IPS-18a (cell line): ENCODE data around the gene TRIM42.

ENCODE experiments used
- H3K27ac ChIP-seq: one replicate; pipeline ENCODE4 v1.5.1; 2013; ENCODE audit warnings: low read length
- H3K27me3 ChIP-seq: one replicate; pipeline ENCODE4 v1.6.1; 2013; ENCODE audit warnings: mild to moderate bottlenecking, low read length; ENCODE audit not compliant: control insufficient read depth, insufficient read depth
- H3K36me3 ChIP-seq: one replicate; pipeline ENCODE4 v1.6.1; 2013; ENCODE audit warnings: low read depth, low read length; ENCODE audit not compliant: control insufficient read depth
- H3K4me1 ChIP-seq: one replicate; pipeline ENCODE4 v1.6.1; 2013; ENCODE audit warnings: low read depth, low read length; ENCODE audit not compliant: control insufficient read depth
- H3K4me3 ChIP-seq: one replicate; pipeline ENCODE4 v1.5.1; 2013; ENCODE audit warnings: low read length
- H3K9ac ChIP-seq: one replicate; pipeline ENCODE4 v1.6.1; 2013; ENCODE audit warnings: mild to moderate bottlenecking, low read length, moderate library complexity
- H3K9me3 ChIP-seq: one replicate; pipeline ENCODE4 v1.6.1; 2013; ENCODE audit warnings: low read depth, low read length; ENCODE audit not compliant: control insufficient read depth

TRIM42 gene

GRCh38 chr3:140710711-140711389, 33.0 kb downstream of the TRIM42 start:
- no peak overlapping the region for H3K9ac ChIP-seq
- no peak overlapping the region for H3K4me3 ChIP-seq
- H3K36me3 ChIP-seq = no peaks in the 10 kb centered on the region
- peaks cover 2% of the 10 kb centered on the region for H3K9me3 ChIP-seq
- no peak overlapping the region for H3K27ac ChIP-seq
- no peaks in the 10 kb centered on the region for H3K27me3 ChIP-seq
- peaks cover 6% of the 10 kb centered on the region for H3K4me1 ChIP-seq

- no peaks in the 10 kb centered on the region for H3K36me3 ChIP-seq
- H3K27ac ChIP-seq = no peak overlapping the region
- H3K4me1 ChIP-seq = peaks cover 6% of the 10 kb centered on the region
- H3K27me3 ChIP-seq = no peaks in the 10 kb centered on the region
- H3K9ac ChIP-seq = no peak overlapping the region
- H3K4me3 ChIP-seq = no peak overlapping the region
- H3K9me3 ChIP-seq = no peaks in the 10 kb centered on the region
Observed at GRCh38 chr3:140711390-140712035, 33.6 kb downstream of the TRIM42 start.

GRCh38 chr3:140712301-140712700, 34.4 kb downstream of the TRIM42 start:
- Histone ChIP-seq H3K4me1 (peaks cover 6% of the 10 kb centered on the region), H3K9ac (no peak overlapping the region), H3K36me3 (no peaks in the 10 kb centered on the region), H3K27me3 (no peaks in the 10 kb centered on the region), H3K9me3 (no peaks in the 10 kb centered on the region), H3K27ac (no peak overlapping the region), H3K4me3 (no peak overlapping the region)

GRCh38 chr3:140715035-140715434, 37.2 kb downstream of the TRIM42 start:
- Histone ChIP-seq H3K4me1 (peaks cover 6% of the 10 kb centered on the region), H3K27ac (no peak overlapping the region), H3K36me3 (no peaks in the 10 kb centered on the region), H3K9me3 (no peaks in the 10 kb centered on the region), H3K27me3 (no peaks in the 10 kb centered on the region), H3K9ac (no peak overlapping the region), H3K4me3 (no peak overlapping the region)

GRCh38 chr3:140717921-140718320, 40.1 kb downstream of the TRIM42 start:
- H3K36me3 ChIP-seq = no peaks in the 10 kb centered on the region
- H3K27me3 ChIP-seq = no peaks in the 10 kb centered on the region
- H3K4me1 ChIP-seq = peaks cover 6% of the 10 kb centered on the region

GRCh38 chr3:140719841-140720614, 42.2 kb downstream of the TRIM42 start:
- no peaks in the 10 kb centered on the region for H3K36me3 ChIP-seq
- no peaks in the 10 kb centered on the region for H3K4me1 ChIP-seq
- no peak overlapping the region for H3K9ac ChIP-seq
- no peak overlapping the region for H3K4me3 ChIP-seq
- H3K9me3 ChIP-seq = no peaks in the 10 kb centered on the region
- H3K27me3 ChIP-seq = no peaks in the 10 kb centered on the region
- no peak overlapping the region for H3K27ac ChIP-seq

More at GRCh38 chr3:140717921-140718320, 40.1 kb downstream of the TRIM42 start:
- Histone ChIP-seq H3K9me3 (no peaks in the 10 kb centered on the region), H3K27ac (no peak overlapping the region), H3K9ac (no peak overlapping the region), H3K4me3 (no peak overlapping the region)

- H3K27ac ChIP-seq = no peak overlapping the region
- no peak overlapping the region for H3K4me3 ChIP-seq
- H3K27me3 ChIP-seq = no peaks in the 10 kb centered on the region
- no peak overlapping the region for H3K9ac ChIP-seq
- H3K4me1 ChIP-seq = no peaks in the 10 kb centered on the region
- no peaks in the 10 kb centered on the region for H3K36me3 ChIP-seq
- H3K9me3 ChIP-seq = no peaks in the 10 kb centered on the region
Observed at GRCh38 chr3:140723576-140723975, 45.7 kb downstream of the TRIM42 start.

- Histone ChIP-seq H3K9me3 (no peaks in the 10 kb centered on the region), H3K27ac (no peak overlapping the region), H3K27me3 (no peaks in the 10 kb centered on the region), H3K4me1 (no peaks in the 10 kb centered on the region), H3K36me3 (no peaks in the 10 kb centered on the region), H3K9ac (no peak overlapping the region), H3K4me3 (no peak overlapping the region)
Observed at GRCh38 chr3:140724856-140725812, 47.3 kb downstream of the TRIM42 start.

- Histone ChIP-seq H3K27me3 (no peaks in the 10 kb centered on the region), H3K27ac (no peak overlapping the region), H3K4me3 (no peak overlapping the region), H3K9ac (no peak overlapping the region), H3K36me3 (no peaks in the 10 kb centered on the region), H3K4me1 (no peaks in the 10 kb centered on the region), H3K9me3 (no peaks in the 10 kb centered on the region)
Observed at GRCh38 chr3:140726066-140726465, 48.2 kb downstream of the TRIM42 start.

- Histone ChIP-seq H3K4me1 (no peaks in the 10 kb centered on the region), H3K4me3 (no peak overlapping the region), H3K27ac (no peak overlapping the region), H3K9me3 (no peaks in the 10 kb centered on the region), H3K9ac (no peak overlapping the region), H3K36me3 (no peaks in the 10 kb centered on the region), H3K27me3 (no peaks in the 10 kb centered on the region)
Observed at GRCh38 chr3:140727886-140728285, 50.0 kb downstream of the TRIM42 start.
